Fibroblast of mammary gland (primary cell): ENCODE measurements around the gene PTDSS2.

ENCODE experiments used
- DNase-seq: peaks from one replicate; pipeline ENCODE4 v3.0.0-alpha.2; 2010; ENCODE audit warnings: low read depth
- H3K4me3 ChIP-seq: 2 replicates; pipeline ENCODE4 v1.5.1; 2011; ENCODE audit warnings: low read depth, mild to moderate bottlenecking, low read length, moderate library complexity; ENCODE audit not compliant: control insufficient read depth
- TF ChIP-seq, protein P1 (sequence below): conservative IDR thresholded peaks from 2 replicates; pipeline ENCODE4 v1.5.1; 2011; ENCODE audit warnings: low read depth, low read length, inconsistent platforms; ENCODE audit not compliant: control insufficient read depth, insufficient read depth

PTDSS2 gene

GRCh38 chr11:490186-490929, 40.3 kb downstream of the PTDSS2 start:
- TF ChIP-seq, protein P1, sequence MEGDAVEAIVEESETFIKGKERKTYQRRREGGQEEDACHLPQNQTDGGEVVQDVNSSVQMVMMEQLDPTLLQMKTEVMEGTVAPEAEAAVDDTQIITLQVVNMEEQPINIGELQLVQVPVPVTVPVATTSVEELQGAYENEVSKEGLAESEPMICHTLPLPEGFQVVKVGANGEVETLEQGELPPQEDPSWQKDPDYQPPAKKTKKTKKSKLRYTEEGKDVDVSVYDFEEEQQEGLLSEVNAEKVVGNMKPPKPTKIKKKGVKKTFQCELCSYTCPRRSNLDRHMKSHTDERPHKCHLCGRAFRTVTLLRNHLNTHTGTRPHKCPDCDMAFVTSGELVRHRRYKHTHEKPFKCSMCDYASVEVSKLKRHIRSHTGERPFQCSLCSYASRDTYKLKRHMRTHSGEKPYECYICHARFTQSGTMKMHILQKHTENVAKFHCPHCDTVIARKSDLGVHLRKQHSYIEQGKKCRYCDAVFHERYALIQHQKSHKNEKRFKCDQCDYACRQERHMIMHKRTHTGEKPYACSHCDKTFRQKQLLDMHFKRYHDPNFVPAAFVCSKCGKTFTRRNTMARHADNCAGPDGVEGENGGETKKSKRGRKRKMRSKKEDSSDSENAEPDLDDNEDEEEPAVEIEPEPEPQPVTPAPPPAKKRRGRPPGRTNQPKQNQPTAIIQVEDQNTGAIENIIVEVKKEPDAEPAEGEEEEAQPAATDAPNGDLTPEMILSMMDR, result no peak
- no peak for DNase-seq

DNA sequence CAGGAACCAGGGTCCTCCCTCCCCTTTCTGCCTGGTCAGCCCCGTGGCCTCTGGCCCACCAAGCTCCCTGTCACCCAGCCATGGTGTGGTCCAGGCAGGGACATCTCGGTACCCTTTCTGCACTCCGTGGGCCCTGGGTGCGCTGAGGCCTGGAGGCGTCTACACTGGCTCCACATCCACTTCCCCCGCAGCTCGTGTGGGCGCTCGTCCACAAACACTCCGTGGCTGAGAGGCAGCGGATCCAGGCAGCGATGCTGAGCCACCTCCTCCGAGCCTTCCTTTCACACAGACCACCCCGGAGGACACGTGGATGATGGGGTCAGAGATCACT, 40.8 kb downstream of the PTDSS2 start:
- TF ChIP-seq, protein P1, result no peak
- H3K4me3 ChIP-seq, result no peak overlapping the region
- no peak for DNase-seq

More at GRCh38 chr11:490186-490929, 40.3 kb downstream of the PTDSS2 start:
- H3K4me3 ChIP-seq, result no peak overlapping the region

DNA sequence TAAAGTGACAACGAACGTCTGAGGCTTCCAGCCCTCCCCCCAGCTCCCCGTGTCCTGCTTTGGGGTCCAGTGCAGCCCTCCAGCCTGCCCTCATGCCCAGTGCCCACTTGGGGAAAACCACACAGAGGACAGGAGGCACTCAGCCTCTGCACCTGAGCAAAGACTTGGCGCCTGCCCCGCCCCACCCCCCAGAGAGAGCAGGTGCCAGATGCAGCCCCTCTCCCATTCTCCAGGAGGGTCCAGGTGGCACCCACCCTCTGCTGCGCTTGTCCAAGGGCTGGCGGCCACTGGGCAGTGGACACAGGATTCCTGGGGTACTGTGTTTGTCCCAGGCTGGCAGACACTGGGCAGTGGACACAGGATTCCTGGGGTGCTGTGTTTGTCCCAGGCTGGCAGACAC, 41.3 kb downstream of the PTDSS2 start:
- no peak overlapping the region for H3K4me3 ChIP-seq
- TF ChIP-seq, protein P1, result no peak

DNA sequence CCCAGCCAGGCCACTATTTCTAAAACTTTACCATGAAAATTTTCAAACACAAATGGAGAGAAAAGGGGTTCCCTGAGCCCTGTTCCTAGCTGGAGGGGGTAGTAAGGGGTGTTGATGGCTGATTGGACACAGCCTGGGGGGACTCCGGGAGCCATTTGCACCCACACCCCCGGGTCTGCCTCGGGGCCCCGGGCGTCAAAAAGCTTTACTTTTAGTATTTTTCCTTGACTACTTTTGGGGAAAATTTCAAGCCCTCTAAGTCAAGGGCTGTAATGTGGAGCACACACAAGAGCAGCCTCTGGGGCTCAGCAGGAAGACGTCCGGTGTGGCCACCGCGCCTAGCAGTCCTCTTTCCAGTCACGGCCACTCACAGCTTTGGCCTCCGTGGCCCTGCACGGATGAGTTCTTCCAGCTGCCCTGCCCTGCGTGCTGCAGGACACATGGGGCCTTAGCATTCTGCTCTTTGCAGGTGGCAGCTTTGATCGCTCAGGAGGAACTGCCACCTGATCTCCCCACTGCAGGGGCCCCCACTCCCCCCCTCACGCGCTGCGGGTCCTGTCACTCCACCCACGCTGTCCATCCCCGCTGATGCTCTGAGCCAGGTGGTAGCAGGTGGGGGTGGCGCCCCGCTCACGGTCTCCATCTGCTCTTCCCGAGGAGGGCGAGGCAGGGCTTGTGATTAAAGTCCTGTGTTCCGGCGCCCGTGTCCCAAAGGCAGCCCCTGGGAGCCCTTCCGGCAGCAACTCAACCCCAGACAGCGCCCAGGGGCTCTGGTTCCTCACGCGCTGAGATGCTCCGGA, 42.5 kb downstream of the PTDSS2 start:
- DNase-seq, result no peak
- no peak overlapping the region for H3K4me3 ChIP-seq
- TF ChIP-seq, protein P1, result no peak

More for the DNA sequence above, 41.3 kb downstream of the PTDSS2 start:
- DNase-seq, result no peak

- TF ChIP-seq, protein P1, result no peak
- H3K4me3 ChIP-seq, result no peak overlapping the region
- no peak for DNase-seq
Measured at GRCh38 chr11:494761-495536, 44.9 kb downstream of the PTDSS2 start.

DNA sequence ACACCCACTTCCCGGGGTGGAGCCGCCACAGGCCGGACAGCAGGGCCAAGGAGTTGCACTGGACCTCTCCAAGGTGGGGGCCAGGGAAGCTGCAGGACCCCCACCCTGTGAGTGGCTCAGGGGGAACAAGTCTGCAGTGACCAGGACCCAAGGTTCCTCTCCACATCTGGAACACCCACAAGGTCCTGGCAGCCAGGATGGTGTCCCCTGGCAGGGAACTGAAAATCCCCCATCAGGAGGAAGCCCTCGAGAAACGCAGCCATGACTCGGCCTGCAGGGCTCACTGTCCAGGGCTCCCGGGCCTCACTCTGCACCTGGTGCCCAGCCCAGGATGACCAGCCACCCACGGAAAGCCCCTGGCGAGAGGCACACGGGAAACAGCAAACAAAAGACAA, 45.5 kb downstream of the PTDSS2 start:
- no peak for DNase-seq
- no peak overlapping the region for H3K4me3 ChIP-seq
- TF ChIP-seq, protein P1, result no peak
